Muscle of leg (tissue), 11 donors: ENCODE data around the gene MALRD1. TPM values are rescaled to one million over a fixed set of nuclear protein-coding genes. Genes with fewer than 3 reads are reported as not detected.

ENCODE experiments used
- DNase-seq: peaks from one replicate; pipeline ENCODE4 v3.0.0; 2013
- H3K27ac ChIP-seq: one replicate; pipeline ENCODE4 v1.5.1; 2013; ENCODE audit warnings: mild to moderate bottlenecking, low read length, control low read depth
- H3K27me3 ChIP-seq: one replicate; pipeline ENCODE4 v1.6.1; 2013; ENCODE audit warnings: low read length; ENCODE audit not compliant: control insufficient read depth, insufficient read depth
- H3K36me3 ChIP-seq: one replicate; pipeline ENCODE4 v1.6.1; 2013; ENCODE audit warnings: low read length; ENCODE audit not compliant: control insufficient read depth, insufficient read depth
- H3K4me1 ChIP-seq: one replicate; pipeline ENCODE4 v1.6.1; 2013; ENCODE audit warnings: low read length; ENCODE audit not compliant: control insufficient read depth, insufficient read depth
- H3K4me3 ChIP-seq: one replicate; pipeline ENCODE4 v1.5.1; 2013; ENCODE audit warnings: low read length, control low read depth
- H3K9me3 ChIP-seq: replicated peaks from 2 replicates; pipeline ENCODE4 v1.6.1; 2013; ENCODE audit warnings: low read depth, low read length; ENCODE audit not compliant: control insufficient read depth
- WGBS: methylation state at CpG from one replicate; pipeline ENCODE4 v1.1.5; 2013; ENCODE audit warnings: missing lambda C conversion rate; ENCODE audit not compliant: insufficient coverage; 5-methylcytosine and 5-hydroxymethylcytosine counted together
- polyA plus RNA-seq, 8 donors: library from polyadenylated mRNA; unstranded; fragments of 120-200 nt; gene quantifications; one replicate each; pipeline versions ENCODE4 v1.2.1 to v1.2.3, GENCODE V29; 2013; ENCODE audit warnings: inconsistent platforms in 1 of 8, low replicate concordance in 1 of 8; ENCODE audit not compliant: insufficient read length in 8 of 8, insufficient read depth in 1 of 8
- total RNA-seq: library from RNA; stranded (reverse); fragments of 120-200 nt; gene quantifications from one replicate; pipeline ENCODE4 v1.2.4, GENCODE V29; 2013

The MALRD1 gene
- total and polyA plus RNA-seq, 9 donors, result 0.45 to 6.2 (median 1.0) TPM

DNA sequence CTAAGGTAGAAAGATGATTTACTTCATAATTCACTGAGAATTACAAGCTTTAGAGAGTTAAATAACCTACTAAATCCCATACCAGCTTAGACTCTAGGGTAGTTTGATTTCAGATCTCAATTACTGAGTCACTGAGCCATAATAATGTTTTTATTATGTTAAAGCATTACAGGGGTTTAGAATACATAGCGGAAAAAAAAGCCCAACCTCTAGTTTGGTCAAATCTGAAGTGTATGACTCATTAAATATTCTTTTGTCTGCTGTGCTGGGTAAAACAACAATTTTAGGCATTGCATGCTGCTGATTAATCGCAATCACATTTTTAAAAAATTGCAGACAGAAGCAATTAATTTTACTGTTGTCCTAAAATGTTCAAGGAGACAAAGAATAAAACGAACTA is 48.5 kb downstream of the MALRD1 start:
- no CpG with 5 or more reads among the region's 3 CpGs for WGBS
- no peaks in the 10 kb centered on the region for H3K4me1 ChIP-seq
- H3K27me3 ChIP-seq, result no peaks in the 10 kb centered on the region
- H3K27ac ChIP-seq, result no peak overlapping the region
- no peaks in the 10 kb centered on the region for H3K9me3 ChIP-seq
- DNase-seq, result no peak
- H3K4me3 ChIP-seq, result no peak overlapping the region
- no peaks in the 10 kb centered on the region for H3K36me3 ChIP-seq

DNA sequence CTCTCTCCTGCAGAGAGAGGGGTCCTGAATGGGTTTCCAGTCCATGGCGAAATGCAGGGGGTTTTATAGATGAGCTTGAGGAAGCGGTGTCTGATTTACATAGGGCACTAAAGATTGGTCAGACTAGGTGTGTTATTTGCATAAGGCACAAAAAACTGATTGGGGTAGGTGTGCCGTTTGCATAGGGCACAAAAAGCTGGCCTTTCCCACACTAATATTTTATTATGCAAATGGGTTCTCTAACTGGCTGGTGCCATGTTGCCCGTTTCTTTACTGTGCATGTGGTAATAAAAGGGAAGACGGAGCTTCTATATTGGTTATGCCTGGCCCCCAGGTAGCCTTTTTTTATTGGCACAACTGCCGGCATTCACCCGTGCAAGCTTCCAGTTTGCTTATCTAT is 50.2 kb downstream of the MALRD1 start:
- H3K9me3 ChIP-seq, result no peaks in the 10 kb centered on the region
- H3K4me1 ChIP-seq, result no peaks in the 10 kb centered on the region
- no peak overlapping the region for H3K27ac ChIP-seq
- H3K27me3 ChIP-seq, result no peaks in the 10 kb centered on the region
- DNase-seq, result no peak
- no peak overlapping the region for H3K4me3 ChIP-seq
- 93% methylated on average over 3 of the region's 7 CpGs for WGBS
- no peaks in the 10 kb centered on the region for H3K36me3 ChIP-seq

GRCh38 chr10:19107406-19107805 is 58.8 kb downstream of the MALRD1 start:
- H3K9me3 ChIP-seq, result peaks cover 7% of the 10 kb centered on the region
- WGBS, result no CpG with 5 or more reads among the region's 1 CpG
- H3K27ac ChIP-seq, result no peak overlapping the region
- no peak for DNase-seq
- H3K27me3 ChIP-seq, result no peaks in the 10 kb centered on the region
- H3K4me3 ChIP-seq, result no peak overlapping the region
- no peaks in the 10 kb centered on the region for H3K4me1 ChIP-seq
- H3K36me3 ChIP-seq, result no peaks in the 10 kb centered on the region

- no peaks in the 10 kb centered on the region for H3K36me3 ChIP-seq
- WGBS, result no CpG with 5 or more reads among the region's 1 CpG
- no peak overlapping the region for H3K4me3 ChIP-seq
- no peaks in the 10 kb centered on the region for H3K4me1 ChIP-seq
- H3K27me3 ChIP-seq, result no peaks in the 10 kb centered on the region
- H3K9me3 ChIP-seq, result peaks cover 7% of the 10 kb centered on the region
- no peak overlapping the region for H3K27ac ChIP-seq
- DNase-seq, result peak; percentile 5
Measured at GRCh38 chr10:19111501-19112267, 63.1 kb downstream of the MALRD1 start.

GRCh38 chr10:19117438-19117837 is 68.8 kb downstream of the MALRD1 start:
- Histone ChIP-seq H3K36me3 (no peaks in the 10 kb centered on the region), H3K27me3 (no peaks in the 10 kb centered on the region), H3K4me3 (no peak overlapping the region), H3K4me1 (no peaks in the 10 kb centered on the region), H3K9me3 (no peaks in the 10 kb centered on the region), H3K27ac (no peak overlapping the region)
- no peak for DNase-seq
- no CpG with 5 or more reads among the region's 1 CpG for WGBS

DNA sequence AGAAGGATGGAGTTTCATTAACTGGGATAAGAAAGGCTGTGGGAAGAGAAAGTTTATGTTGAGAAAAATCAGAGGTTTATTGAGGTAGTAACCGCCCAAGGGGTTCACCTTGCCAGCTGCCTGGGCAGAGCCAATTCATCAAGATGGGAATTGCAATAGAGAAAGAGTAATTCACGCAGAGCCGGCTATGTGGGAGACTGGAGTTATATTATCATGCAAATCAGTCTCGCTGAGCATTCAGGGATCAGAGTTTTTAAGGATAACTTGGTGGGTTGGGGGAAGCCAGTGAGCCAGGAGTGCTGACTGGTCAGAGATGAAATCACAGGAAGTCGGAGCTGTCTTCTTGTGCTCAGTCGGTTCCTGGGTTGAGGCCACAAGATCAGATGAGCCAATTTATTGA is 70.6 kb downstream of the MALRD1 start:
- no peak for DNase-seq
- WGBS, result 61% methylated on average over 5 of the region's 6 CpGs
- Histone ChIP-seq H3K36me3 (no peaks in the 10 kb centered on the region), H3K9me3 (no peaks in the 10 kb centered on the region), H3K4me1 (no peaks in the 10 kb centered on the region), H3K27ac (no peak overlapping the region), H3K4me3 (no peak overlapping the region), H3K27me3 (no peaks in the 10 kb centered on the region)

- 98% methylated on average over 4 of the region's 5 CpGs for WGBS
Measured at GRCh38 chr10:19120381-19120908, 71.8 kb downstream of the MALRD1 start.

DNA sequence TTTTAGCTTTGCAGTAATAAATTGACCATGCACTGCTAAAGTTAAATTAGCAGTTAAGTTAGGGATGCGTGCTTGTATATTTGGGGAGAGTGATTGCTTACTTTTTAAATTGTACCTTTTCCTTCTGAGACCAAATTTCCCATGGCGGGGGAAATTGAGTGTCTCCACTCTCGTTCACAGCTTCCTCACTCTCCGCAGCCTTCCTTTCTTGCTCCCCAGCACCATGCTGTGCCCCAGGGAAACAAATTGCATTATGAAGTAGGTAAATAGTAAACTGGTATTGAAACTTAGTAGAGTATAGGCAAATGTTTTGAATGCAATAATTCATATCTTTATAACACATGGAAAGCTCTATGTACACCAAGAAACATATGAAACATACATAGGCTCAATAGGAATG is 85.4 kb downstream of the MALRD1 start:
- H3K27ac ChIP-seq, result no peak overlapping the region
- WGBS, result no CpG with 5 or more reads among the region's 4 CpGs
- H3K36me3 ChIP-seq, result no peaks in the 10 kb centered on the region
- no peak for DNase-seq
- H3K4me1 ChIP-seq, result no peaks in the 10 kb centered on the region
- no peaks in the 10 kb centered on the region for H3K9me3 ChIP-seq
- H3K4me3 ChIP-seq, result no peak overlapping the region
- H3K27me3 ChIP-seq, result no peaks in the 10 kb centered on the region

More at GRCh38 chr10:19120381-19120908, 71.8 kb downstream of the MALRD1 start:
- Histone ChIP-seq H3K4me3 (no peak overlapping the region), H3K27me3 (no peaks in the 10 kb centered on the region), H3K4me1 (no peaks in the 10 kb centered on the region), H3K27ac (no peak overlapping the region), H3K9me3 (no peaks in the 10 kb centered on the region), H3K36me3 (no peaks in the 10 kb centered on the region)
- no peak for DNase-seq

DNA sequence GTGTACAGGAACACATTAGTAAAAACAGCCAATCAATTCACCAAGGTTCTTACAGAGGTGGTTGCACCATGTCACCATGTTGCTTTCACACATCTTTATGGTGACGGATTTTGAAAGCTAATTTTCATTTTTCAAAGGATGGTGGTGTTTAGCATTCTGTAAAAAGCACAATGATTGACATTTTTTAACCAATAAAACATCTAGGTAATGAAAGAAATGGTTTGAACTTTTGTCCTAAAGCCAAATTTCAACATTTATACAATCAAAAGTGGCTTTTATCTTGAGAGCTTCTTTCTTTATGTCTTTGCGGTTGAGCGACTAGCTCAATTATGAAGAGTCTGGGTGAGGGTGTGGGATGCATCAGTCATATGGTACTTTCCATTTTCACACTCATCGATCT is 94.4 kb downstream of the MALRD1 start:
- Histone ChIP-seq H3K27ac (no peak overlapping the region), H3K4me3 (no peak overlapping the region), H3K36me3 (no peaks in the 10 kb centered on the region), H3K4me1 (no peaks in the 10 kb centered on the region), H3K9me3 (no peaks in the 10 kb centered on the region), H3K27me3 (no peaks in the 10 kb centered on the region)
- no CpG with 5 or more reads among the region's 4 CpGs for WGBS
- DNase-seq, result no peak

GRCh38 chr10:19144206-19144605 is 95.6 kb downstream of the MALRD1 start:
- Histone ChIP-seq H3K4me3 (no peak overlapping the region), H3K27me3 (no peaks in the 10 kb centered on the region), H3K9me3 (no peaks in the 10 kb centered on the region), H3K27ac (no peak overlapping the region), H3K36me3 (no peaks in the 10 kb centered on the region), H3K4me1 (no peaks in the 10 kb centered on the region)
- WGBS, result 94% methylated on average over 2 of the region's 4 CpGs
- no peak for DNase-seq
